ENCODE results near the gene DENND1B. TPM values are rescaled to one million over a fixed set of nuclear protein-coding genes. Genes with fewer than 3 reads are reported as not detected.

DENND1B gene
- total RNA-seq, 1 donor from 2014 or later = 13.1 TPM

GRCh38 chr1:197637406-197637805 is 137.9 kb downstream of the DENND1B start:
- H3K9me3 Mint-ChIP-seq = no peaks in the 10 kb centered on the region
- Histone ChIP-seq H3K4me1 (peaks cover 8% of the 10 kb centered on the region), H2AFZ (replicated peaks) (no peak overlapping the region), H3K4me3 (no peak overlapping the region), H3K27ac (no peak overlapping the region), H3F3A (ENCODE audit: low read depth) (no peaks in the 10 kb centered on the region), H3K79me2 (ENCODE audit: low read depth) (no peaks in the 10 kb centered on the region), H3K9ac (no peak overlapping the region), H3K4me2 (no peak overlapping the region), H3K27me3 (no peaks in the 10 kb centered on the region), H3K36me3 (no peaks in the 10 kb centered on the region), H3K9me3 (ENCODE audit: low read depth) (no peaks in the 10 kb centered on the region), H4K20me1 (ENCODE audit: low read depth) (no peaks in the 10 kb centered on the region)
- DNase-seq (ENCODE audit: low spot score) = no peak
- H3K4me3 Mint-ChIP-seq = no peak overlapping the region
- H3K27ac Mint-ChIP-seq = no peak overlapping the region
- peaks cover 7% of the 10 kb centered on the region for H3K4me1 Mint-ChIP-seq
- H3K27me3 Mint-ChIP-seq (ENCODE audit: insufficient read depth, low read depth) = no peaks in the 10 kb centered on the region
- TF ChIP-seq EZH2phosphoT487 (IDR thresholded peaks at IDR 0.05) (no peak), CTCF (IDR thresholded peaks at IDR 0.05) (no peak), EZH2 (IDR thresholded peaks at IDR 0.05) (no peak)
- no peaks in the 10 kb centered on the region for H3K36me3 Mint-ChIP-seq

- Mint-ChIP-seq H3K9me3 (no peaks in the 10 kb centered on the region), H3K4me1 (peaks cover 6% of the 10 kb centered on the region), H3K36me3 (no peaks in the 10 kb centered on the region), H3K27ac (no peak overlapping the region), H3K27me3 (ENCODE audit: insufficient read depth, low read depth) (no peaks in the 10 kb centered on the region), H3K4me3 (no peak overlapping the region)
- no peaks in the 10 kb centered on the region for H3K9me3 ChIP-seq (ENCODE audit: low read depth)
- no peaks in the 10 kb centered on the region for H3K79me2 ChIP-seq (ENCODE audit: low read depth)
- H3K4me1 ChIP-seq = peaks cover 8% of the 10 kb centered on the region
- H2AFZ ChIP-seq (replicated peaks) = no peak overlapping the region
- DNase-seq (ENCODE audit: low spot score) = no peak
- H3K9ac ChIP-seq = no peak overlapping the region
- no peak overlapping the region for H3K27ac ChIP-seq
- H3K4me3 ChIP-seq = no peak overlapping the region
- H3K4me2 ChIP-seq = no peak overlapping the region
- no peak for TF ChIP-seq EZH2 (IDR thresholded peaks at IDR 0.05)
- no peak for TF ChIP-seq EZH2phosphoT487 (IDR thresholded peaks at IDR 0.05)
- TF ChIP-seq CTCF (IDR thresholded peaks at IDR 0.05) = no peak
- H4K20me1 ChIP-seq (ENCODE audit: low read depth) = no peaks in the 10 kb centered on the region
- no peaks in the 10 kb centered on the region for H3K27me3 ChIP-seq
- H3F3A ChIP-seq (ENCODE audit: low read depth) = no peaks in the 10 kb centered on the region
- H3K36me3 ChIP-seq = no peaks in the 10 kb centered on the region
Measured at GRCh38 chr1:197633447-197634078, 141.7 kb downstream of the DENND1B start.

GRCh38 chr1:197632651-197633050 is 142.6 kb downstream of the DENND1B start:
- Histone ChIP-seq H3K36me3 (no peaks in the 10 kb centered on the region), H4K20me1 (ENCODE audit: low read depth) (no peaks in the 10 kb centered on the region), H3K27me3 (no peaks in the 10 kb centered on the region), H3K9ac (no peak overlapping the region), H3K4me3 (no peak overlapping the region), H2AFZ (replicated peaks) (no peak overlapping the region), H3F3A (ENCODE audit: low read depth) (no peaks in the 10 kb centered on the region), H3K27ac (no peak overlapping the region), H3K9me3 (ENCODE audit: low read depth) (no peaks in the 10 kb centered on the region), H3K4me1 (peaks cover 8% of the 10 kb centered on the region), H3K4me2 (no peak overlapping the region), H3K79me2 (ENCODE audit: low read depth) (no peaks in the 10 kb centered on the region)
- no peaks in the 10 kb centered on the region for H3K27me3 Mint-ChIP-seq (ENCODE audit: insufficient read depth, low read depth)
- H3K36me3 Mint-ChIP-seq = peaks cover 1% of the 10 kb centered on the region
- no peak overlapping the region for H3K4me3 Mint-ChIP-seq
- H3K9me3 Mint-ChIP-seq = peaks cover 2% of the 10 kb centered on the region
- TF ChIP-seq CTCF (IDR thresholded peaks at IDR 0.05) (no peak), EZH2 (IDR thresholded peaks at IDR 0.05) (no peak)
- no peaks in the 10 kb centered on the region for H3K4me1 Mint-ChIP-seq
- H3K27ac Mint-ChIP-seq = no peak overlapping the region
- DNase-seq (ENCODE audit: low spot score) = no peak

Measured in neural progenitor cell (in vitro differentiated cells).